8988T (cell line): Measurements from ENCODE around the gene VASP.

ENCODE experiments used
- DNase-seq: peaks from one replicate; pipeline ENCODE4 v3.0.0; 2011

The VASP gene

GRCh38 chr19:45474606-45475521, 32.4 kb upstream of the VASP start:
- no peak for DNase-seq

GRCh38 chr19:45475537-45476291, 31.6 kb upstream of the VASP start:
- DNase-seq, result no peak

GRCh38 chr19:45476304-45476703, 31.0 kb upstream of the VASP start:
- no peak for DNase-seq

GRCh38 chr19:45477186-45477585, 30.1 kb upstream of the VASP start:
- no peak for DNase-seq

- no peak for DNase-seq
These were observed 29.4 kb upstream of the VASP start for GRCh38 chr19:45477713-45478453.

- no peak for DNase-seq
These were observed 28.6 kb upstream of the VASP start for GRCh38 chr19:45478454-45479238.

- no peak for DNase-seq
These were observed 24.2 kb upstream of the VASP start for GRCh38 chr19:45483033-45483432.

GRCh38 chr19:45484273-45484945, 22.9 kb upstream of the VASP start:
- no peak for DNase-seq

GRCh38 chr19:45485305-45486077, 21.8 kb upstream of the VASP start:
- no peak for DNase-seq

- DNase-seq, result no peak
These were observed 18.6 kb upstream of the VASP start for GRCh38 chr19:45488708-45489107.

GRCh38 chr19:45489216-45489855, 17.9 kb upstream of the VASP start:
- DNase-seq, result no peak

- DNase-seq, result no peak
These were observed 15.1 kb upstream of the VASP start for GRCh38 chr19:45492137-45492626.

- no peak for DNase-seq
These were observed 14.4 kb upstream of the VASP start for GRCh38 chr19:45492627-45493470.

GRCh38 chr19:45494261-45494916, 12.9 kb upstream of the VASP start:
- DNase-seq, result no peak

- DNase-seq, result no peak
These were observed 12.1 kb upstream of the VASP start for GRCh38 chr19:45495178-45495577.

- no peak for DNase-seq
These were observed 10.8 kb upstream of the VASP start for GRCh38 chr19:45496349-45496953.

- DNase-seq, result no peak
These were observed 9.5 kb upstream of the VASP start for GRCh38 chr19:45497791-45498190.

GRCh38 chr19:45498411-45499195, 8.7 kb upstream of the VASP start, which contains the start of gene PPM1N:
PPM1N (plus strand) TSS chr19:45498443; CDS start chr19:45498473, 30 bp downstream.
- DNase-seq, result no peak
